ENCODE measurements around the gene CFAP20DC.
"Not testable (repeated sequence)": the region's sequence is repeated elsewhere in the genome, so short reads cannot be mapped to it uniquely, and the experiment has no call there.

The CFAP20DC gene

DNA sequence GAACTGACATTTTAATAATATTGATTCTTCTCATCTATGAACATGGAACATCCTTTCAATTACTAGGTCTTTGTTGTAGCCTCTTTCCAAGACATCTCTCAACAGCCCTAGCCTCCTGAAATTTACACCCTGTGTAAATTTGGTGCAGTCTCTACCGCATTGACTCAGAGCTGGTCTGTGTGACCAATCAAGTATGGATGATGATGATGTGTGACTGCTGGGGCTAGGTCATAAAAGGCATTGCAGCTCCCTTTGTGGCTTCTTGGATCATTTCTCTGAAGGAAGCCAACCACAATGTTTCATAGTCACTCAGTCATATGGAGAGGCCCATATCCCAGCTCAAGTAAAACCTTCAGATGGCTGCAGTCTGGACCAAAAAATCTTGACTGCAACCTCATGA is 321.1 kb downstream of the CFAP20DC start:
- no peak for DNase-seq

DNA sequence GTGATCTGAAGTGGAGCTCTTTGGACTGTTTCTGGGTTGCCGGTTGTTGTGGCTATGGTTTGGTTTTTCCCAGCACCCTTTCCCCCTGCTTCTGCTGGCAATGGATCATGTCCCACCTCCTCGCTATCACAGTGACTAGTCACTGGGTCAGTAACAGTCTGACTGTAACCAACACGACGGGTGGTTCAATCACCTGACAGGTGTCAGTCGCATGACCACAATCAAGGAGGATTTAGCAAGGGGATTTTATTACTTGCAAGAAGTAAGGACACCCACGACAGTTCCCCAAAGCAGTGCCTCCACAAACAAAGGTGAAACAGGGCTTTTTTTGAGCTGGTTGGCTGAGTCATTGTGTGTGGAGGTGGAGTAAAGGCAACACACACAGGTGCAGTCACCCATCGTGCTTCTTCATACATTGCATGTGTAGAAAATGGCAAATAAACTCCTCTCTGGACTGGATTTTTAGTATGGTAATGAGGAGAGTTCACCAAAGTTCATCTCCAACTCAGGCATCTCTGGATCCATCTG is 324.4 kb downstream of the CFAP20DC start:
- no peak for DNase-seq

DNA sequence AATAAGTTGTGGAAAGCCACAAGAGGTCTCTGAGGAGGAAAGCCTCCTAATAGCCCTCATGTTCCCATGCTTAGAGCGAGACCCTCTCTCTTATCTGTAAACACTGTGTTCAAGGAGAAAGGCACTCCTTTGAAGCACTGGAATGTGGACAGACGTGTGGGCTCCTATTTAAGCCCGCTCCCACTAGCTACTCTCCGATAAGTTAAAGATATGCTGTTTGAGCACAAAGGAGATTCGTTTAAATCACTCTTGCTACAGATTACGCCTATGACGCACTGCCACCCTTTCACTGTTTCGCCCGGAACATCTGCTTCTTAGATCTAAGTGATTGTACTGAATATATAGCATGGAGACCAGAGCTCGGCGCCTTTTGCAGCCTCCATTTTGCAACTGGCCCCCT is 325.5 kb downstream of the CFAP20DC start:
- DNase-seq = no peak

DNA sequence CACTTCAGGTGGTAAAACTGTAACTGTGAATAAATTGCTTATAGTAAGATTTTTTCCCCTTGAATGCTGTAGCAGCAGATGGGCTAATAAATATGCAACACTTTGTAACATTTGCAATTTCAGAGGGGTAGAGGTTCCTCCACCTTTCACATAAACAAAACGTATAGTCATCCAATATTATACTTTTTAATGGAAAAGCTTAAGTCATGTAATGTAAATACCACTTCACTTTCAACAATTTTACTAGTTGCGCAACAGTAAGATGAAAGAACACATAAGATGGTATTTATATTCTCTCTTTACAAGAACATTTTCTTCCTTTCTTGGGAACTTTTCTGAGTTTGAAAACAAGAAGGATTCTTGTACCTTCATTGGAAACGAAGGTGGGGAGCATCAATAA is 326.7 kb downstream of the CFAP20DC start:
- no peak for DNase-seq

DNA sequence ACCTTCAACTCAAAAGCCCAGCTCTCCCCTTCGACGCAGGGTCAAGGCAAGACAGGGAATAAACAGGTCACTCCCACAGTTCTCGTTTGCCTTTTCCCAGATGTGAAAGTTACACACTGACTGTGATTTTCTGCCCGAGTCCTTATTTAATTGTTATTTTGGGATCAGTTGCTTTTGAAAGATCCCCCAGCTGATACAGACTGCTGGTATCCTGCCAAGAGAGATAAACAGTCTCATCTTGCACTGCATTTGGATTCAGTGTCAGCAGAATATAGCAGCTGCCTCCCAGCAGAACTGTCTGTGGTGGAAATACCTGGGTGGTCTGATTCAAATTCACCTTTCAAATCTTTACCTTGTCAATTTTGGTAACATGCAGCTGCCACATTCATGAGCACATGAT is 327.3 kb downstream of the CFAP20DC start:
- no peak for DNase-seq

DNA sequence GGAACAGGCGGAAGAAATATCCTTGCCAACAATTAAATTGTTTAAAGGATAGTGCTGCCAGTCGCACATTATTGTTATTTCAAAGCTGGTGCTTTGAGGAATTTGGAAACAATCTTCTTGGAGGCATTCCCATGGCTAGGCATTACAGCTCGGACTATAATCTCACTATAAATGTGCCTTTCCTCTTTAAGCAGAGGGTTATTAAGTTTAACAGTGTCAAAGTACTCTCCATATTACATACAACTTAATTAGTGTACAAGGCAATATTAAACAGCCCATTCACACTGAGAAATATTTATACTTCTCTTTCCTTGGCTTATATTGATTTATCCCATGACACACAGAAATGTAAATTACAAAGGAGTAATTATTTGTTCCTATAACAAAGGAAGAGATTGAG is 329.3 kb downstream of the CFAP20DC start:
- no peak for DNase-seq

DNA sequence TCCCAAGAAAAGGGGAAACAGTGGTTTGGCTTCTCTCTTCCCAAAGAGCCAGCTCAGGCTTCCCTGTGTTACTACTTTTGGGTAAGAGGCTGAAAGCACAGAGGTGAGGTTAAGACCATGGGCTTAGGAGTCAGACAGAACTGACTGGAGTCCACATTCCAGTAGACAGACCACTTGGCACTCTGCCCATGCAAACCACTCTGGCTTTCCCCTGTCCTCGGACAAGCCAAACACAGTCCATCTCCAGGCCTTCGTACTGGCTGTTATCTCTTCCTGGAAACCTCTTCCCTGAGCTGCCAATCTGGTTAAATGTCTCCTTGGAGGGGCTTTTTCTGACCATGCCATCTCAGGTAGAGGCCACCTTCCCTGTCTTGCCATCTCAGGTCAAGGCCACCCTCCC is 330.1 kb downstream of the CFAP20DC start:
- DNase-seq = no peak

DNA sequence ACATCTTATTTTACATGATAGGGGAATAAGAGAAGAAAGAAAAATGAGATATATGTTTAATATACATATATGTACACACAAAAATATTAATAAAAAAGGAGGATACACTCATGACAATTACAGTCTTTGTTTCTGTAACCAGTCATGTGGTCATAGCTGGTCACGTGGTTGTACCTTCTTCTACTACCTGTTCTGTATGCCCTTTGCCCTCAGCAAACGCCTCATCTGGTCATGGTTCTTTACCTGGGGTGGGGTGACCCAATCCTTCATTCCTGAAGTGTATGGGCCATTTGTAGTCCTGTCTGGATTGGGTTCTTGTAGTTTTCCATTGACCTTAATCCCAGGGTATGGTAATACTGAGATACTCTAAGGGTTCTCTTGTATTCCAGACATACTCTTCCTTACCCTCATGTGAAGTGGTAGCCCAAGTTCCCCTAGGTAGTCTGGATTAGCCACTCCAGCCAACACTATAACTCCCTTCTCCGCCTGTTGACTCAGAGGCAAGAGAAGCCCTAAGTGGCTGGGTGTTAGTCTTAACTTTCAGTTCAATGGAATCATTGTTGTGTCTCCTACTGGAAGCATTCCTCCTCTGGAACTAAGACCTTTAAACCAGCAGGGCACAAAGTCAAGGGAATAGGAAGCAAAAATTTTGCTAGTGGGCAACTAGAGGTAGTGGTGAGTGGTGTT is 336.0 kb downstream of the CFAP20DC start:
- no peak for DNase-seq

DNA sequence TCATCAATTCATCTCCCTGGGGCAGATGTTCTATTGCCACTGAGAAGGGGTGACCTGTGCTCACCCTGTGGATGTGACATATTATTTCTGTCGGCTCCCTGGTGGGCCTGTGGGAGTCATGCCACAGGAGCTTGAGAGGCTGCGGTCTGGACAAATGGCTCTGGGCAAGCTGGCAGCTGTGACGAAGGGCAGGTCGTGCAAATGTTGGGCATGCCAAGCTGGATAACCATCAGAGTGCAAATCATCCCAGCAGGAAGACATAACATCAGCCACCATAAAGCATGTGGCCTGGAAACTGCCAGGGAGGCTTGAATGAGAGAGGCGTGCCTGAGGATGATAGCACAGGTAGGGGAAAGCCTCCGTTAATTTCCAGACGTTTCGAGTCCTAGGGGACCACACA is 338.0 kb downstream of the CFAP20DC start:
- no peak for DNase-seq

DNA sequence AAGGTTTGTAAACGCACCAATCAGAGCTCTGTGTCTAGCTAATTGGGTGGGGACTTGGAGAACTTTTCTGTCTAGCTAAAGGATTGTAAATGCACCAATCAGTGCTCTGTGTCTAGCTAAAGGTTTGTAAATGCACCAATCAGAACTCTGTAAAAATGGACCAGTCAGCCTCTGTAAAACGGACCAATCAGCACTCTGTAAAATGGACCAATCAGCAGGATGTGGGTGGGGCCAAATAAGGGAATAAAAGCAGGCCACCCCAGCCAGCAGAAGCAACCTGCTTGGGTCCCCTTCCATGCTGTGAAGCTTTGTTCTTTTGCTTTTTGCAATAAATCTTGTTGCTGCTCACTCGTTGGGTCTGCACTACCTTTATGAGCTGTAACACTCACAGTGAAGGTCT is 340.8 kb downstream of the CFAP20DC start:
- DNase-seq = not testable (repeated sequence)

DNA sequence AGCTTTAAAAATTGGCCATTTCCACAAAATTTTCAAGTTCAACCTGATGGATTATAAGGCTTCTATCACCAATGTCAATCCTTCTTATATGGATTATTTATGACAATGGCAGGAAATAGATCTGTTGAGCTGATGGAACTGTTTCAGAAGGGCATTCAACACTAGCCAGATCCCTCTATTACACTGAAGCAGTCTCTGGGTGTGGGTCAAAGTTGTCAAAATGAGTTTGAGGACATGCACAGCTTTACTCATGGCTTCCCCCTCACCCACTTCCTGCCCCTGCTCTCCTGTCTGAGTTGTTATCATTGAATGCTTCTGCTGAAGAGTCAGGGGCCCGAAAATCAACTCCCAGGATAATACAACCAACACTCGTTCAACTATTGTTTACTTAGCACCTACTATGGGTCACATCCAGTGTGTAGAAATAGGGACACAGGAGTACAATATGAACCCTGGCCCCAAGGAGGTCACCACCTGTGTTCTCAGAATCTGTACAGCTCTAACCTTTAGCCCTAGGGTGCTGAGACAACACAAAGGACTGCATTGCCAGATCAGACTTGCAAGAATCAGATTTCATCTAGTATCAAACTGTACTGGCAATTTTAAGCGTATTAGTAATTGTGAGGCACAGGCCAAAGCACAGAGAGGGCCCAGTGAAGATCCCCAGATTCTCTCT is 341.6 kb downstream of the CFAP20DC start:
- no peak for DNase-seq

DNA sequence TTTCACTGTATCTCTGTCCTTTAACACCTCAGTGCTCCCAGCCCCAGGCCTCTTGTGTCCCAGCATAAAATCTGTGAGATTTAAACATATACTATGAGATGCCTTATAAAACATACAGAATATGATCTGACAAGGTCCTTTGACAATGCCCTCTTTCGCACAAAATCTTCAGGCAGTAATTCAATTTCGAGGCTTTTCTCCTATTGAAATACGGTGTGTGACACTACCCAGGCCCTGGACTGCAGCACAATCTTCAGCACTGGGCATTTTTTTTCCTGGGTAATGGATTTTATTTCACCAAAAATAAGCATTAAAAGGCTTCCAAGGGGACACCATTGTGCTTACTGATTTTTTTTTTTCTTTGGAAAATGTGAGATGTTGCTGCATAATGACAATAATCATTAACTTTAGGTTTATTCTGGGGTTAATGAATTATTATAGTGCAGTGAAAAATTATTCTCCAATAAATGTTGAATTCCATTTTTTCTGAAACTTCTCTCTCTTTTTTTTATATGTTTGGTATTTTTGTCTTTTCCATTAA is 342.4 kb downstream of the CFAP20DC start:
- DNase-seq = no peak

DNA sequence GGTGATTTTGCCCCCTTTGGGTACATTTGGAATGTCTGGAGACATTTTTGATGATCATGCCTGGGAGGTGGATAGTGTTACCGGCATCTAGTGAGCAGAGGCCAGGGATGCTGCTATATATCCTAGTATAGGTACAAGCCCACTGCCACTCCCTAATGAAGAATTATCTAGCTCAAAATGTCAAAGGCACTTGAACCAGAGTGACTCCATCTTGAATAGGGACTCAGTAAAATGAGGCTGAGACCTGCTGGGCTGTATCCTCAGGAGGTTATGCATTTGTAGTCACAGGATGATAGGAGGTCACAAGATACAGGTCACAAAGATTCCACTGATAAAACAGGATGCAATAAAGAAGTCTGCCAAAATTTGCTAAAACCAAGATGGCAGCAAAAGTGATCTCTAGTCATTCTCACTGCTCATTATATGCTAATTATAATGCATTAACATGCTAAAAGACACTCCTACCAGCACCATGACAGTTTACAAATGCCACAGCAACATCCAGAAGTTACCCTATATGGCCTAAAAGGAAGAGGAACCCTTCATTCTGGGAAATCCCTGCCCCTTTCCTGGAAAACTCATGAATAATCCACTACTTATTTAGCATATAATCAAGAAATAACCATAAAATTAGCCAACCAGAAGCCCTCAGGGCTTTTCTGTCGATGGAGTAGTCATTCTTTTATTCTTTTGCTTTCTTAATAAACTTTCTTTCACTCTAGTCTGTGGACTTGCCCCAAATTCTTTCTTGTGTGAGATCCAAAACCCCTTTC is 343.2 kb downstream of the CFAP20DC start:
- DNase-seq = no peak

DNA sequence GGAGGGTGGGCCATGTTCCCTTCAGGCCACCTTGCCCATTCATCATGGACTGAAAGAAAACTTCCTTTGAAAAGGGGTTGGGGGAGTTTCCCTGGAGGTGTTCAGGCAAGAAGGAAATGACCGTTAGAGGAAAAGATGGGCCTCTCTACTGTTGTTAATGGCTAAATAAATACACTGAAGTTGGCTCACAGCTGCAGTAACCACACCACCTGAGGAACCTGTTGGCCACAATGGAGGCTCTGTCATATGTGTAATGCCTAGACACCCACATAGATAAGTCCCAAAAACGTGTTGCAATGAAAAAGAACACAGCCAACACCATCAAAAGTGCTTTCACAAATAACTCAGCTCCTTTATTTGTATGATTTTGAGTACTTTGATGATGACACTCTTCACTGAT is 345.1 kb downstream of the CFAP20DC start:
- DNase-seq = no peak

DNA sequence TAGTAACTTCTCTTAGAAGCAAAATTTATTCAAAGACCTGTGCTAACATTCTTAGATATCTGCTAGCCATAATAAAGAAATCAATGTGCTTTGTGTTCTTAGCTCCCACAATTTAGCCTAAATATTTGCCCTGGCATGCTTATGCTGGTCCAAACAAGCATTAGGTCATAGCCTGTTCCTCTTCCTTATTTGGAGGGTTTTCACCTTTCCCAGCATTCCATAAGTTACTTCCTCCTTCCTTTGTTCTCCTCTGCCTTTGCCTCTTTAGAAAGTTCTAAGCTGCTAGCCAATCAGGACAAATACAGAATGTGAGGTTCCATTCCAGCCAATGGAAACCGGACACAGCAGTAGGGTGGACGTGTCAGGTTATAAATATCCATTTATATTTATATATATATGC is 345.5 kb downstream of the CFAP20DC start:
- DNase-seq = not testable (repeated sequence)

DNA sequence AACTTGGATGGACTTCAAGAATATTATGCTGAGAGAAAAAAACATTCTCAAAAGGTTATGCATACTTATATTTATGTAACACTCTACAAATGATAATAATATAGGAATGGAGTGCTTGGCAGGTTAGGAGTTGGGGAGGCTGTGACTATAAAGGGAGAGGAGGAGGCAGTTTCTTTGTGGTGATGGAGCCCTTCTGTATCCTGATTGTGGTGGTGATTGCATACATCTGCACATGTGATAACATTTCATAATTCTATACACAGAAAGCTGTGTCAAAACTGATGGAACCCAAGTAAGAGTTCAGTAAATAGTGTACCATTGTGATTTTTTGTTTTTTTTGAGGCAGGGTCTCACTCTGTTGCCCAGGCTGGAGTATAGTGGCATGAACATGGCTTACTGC is 351.6 kb downstream of the CFAP20DC start:
- DNase-seq = no peak

DNA sequence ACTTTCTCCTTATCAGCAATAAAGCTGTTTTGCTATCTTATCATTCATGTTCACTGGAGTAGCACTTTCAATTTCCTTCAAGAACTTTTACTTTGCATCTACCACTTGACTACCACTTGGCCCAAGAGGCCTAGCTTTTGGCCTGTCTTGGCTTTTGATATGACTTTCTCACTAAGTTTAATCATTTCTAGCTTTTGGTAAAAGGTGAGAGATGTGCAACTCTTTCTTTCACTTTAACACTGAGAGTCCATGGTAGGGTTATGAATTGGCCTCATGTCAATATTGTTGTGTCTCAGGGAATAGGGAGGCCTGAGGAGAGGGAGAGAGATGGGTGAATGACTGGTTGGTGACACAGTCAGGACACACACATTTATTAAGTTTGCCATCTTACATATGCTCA is 352.3 kb downstream of the CFAP20DC start:
- no peak for DNase-seq

DNA sequence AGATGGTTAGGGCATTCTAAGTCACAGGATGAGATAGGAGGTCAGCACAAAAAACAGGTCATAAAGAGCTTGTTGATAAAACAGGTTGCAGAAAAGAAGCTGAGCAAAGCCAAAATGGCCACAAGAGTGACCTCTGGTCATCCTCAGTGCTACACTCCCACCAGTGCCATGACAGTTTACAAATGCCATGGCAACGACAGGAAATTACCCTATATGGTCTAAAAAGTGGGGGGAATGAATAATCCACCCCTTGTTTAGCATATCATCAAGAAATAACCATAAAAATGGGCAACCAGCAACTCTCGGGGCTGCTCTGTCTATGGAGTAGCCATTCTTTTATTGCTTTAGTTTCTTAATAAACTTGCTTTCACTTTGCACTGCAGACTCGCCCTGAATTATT is 353.0 kb downstream of the CFAP20DC start:
- not testable (repeated sequence) for DNase-seq

DNA sequence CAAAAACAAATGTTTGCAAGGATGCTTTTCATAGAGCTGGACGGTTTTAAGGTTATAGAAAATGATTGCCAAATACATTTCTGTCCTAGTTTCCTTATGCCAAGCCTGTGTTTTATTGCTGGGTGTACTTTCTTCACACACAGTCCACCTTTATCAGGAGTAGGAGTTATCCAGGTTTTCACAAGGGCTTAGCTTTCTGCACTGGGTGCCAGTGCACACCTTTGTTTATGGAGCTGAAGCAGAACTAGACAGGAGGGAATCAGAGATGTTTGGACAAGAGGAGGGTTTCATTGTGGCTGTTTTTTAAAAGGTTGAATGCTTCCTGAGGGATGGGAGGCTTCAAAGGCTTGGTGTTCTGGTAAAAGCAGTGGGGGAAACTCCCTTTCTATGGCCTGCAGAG is 353.7 kb downstream of the CFAP20DC start:
- DNase-seq = no peak

DNA sequence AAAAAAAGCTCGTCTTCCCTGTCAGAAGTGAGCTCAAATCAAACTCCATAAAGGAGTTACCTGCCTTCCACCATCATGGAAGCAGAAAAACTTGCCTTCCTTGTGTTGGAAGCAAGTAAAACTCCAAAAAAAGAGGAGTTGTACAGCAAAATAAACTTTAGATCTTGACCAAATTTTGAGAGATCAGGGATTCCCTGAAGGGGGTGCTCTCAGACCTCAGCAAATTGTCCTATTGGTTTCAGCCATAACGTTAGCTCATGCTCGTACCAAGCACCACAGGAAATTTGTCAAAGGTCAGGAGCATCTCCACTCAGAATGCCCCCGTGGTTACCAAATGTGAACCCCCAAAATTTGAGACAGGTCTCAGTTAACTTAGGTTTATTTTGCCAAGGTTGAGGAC is 354.5 kb downstream of the CFAP20DC start:
- DNase-seq = not testable (repeated sequence)

DNA sequence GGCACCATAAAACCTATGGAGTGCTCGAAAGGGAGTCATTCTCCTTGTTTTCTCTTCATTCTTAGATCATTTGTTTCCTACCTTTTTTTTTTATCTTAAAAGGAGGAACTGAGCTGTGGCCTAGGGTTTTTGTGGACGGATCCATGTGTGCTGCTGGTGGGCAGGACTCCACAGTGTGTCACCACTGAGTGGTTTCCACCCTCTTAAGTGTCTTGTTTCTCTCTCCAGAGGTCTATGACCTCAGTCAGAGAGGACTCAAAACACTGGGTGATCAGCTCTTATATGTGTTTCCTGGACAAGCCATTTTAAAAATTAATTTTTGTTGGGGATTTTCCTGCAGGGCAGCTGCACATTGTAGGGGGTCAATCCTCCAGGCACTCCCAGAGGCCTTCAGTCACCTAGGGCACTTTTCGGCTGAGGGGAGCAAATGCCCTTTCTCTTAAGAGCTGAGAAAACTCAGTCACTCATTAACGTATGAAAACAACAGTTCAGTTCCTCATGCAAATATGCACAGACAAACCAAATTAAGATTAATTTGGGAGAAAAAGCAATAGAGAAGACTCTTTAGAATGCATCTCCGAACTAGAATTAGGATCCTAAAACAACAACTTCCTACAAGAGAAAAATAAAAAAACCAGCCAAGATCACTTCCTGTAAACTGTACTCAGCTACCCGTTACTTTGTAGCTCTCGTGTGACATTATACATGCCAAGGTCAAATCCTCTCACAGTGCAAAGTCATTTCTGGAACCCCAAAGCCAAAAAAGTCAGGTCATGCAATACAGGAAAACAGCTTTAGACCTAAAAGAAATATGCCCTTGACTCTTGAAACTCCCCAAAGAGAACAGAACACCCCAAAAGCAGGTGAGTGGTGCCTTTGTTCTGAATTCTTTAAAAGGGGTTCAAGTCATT is 355.6 kb downstream of the CFAP20DC start:
- no peak for DNase-seq

DNA sequence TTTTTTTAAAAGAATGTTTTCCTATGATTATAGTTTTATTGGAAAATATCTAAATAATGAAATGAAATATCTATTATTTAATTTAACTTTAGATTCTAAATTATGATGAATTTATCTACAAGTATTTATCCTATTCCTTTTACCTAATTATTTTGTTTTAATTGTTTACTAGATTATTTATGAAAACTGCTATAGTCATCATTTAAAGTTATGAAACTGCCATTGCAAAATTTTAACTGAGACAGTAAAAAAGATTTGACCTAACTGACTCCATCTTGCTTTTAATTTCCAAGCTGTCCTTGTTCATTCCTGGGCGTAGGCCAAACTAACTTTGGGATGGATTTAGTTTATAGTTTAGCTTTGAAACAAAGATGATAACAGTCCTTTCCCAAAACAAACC is 357.3 kb downstream of the CFAP20DC start:
- no peak for DNase-seq

Data from NCI-H524 (cell line).